ENCODE measurements around the gene SP6. TPM values are rescaled to one million over a fixed set of nuclear protein-coding genes. Genes with fewer than 3 reads are reported as not detected.

SP6 gene
- total RNA-seq, 2 donors from 2014 or later, result 8.7 to 8.8 TPM

DNA sequence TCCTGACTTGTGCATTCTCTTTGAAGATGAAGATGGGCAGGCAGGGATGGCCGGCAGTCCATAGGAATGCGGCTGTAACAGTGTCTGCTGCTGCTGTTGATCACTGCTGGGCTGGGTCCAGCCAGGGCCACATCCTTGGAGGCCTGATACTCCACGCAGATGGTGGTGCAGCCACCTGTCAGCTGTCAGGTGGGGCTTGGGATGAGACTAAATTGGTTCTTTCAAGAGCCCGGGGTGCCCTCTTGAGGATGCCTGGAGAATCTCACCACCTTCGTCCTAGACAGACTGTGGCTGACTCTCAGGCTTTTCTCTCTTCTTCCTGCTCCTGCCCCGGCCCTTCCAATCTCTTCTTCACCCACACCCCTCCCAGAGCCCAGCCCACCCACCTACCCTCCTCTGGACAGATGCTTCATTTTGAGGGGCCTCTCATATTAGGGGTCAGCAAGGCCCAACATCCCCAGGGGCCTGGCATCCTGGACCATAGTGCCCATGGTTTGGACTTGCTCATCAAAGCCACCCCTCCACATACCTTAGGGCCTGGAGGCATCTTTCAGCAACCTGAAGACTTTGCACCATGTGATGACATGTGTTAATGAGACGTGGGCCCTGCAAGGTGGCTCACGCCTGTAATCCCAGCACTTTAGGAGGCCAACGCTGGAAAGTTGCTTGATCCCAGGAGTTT is 48.5 kb downstream of the SP6 start:
- Histone ChIP-seq H3K36me3 (no peaks in the 10 kb centered on the region), H3K27me3 (no peaks in the 10 kb centered on the region), H3K9ac (ENCODE audit: low read depth in 2 of 2, low read length in 2 of 2) (no peak overlapping the region), H3K4me3 (no peak overlapping the region), H3K4me1 (no peaks in the 10 kb centered on the region), H3K27ac (no peak overlapping the region), H3K9me3 (no peaks in the 10 kb centered on the region)
- TF ChIP-seq, protein P1, sequence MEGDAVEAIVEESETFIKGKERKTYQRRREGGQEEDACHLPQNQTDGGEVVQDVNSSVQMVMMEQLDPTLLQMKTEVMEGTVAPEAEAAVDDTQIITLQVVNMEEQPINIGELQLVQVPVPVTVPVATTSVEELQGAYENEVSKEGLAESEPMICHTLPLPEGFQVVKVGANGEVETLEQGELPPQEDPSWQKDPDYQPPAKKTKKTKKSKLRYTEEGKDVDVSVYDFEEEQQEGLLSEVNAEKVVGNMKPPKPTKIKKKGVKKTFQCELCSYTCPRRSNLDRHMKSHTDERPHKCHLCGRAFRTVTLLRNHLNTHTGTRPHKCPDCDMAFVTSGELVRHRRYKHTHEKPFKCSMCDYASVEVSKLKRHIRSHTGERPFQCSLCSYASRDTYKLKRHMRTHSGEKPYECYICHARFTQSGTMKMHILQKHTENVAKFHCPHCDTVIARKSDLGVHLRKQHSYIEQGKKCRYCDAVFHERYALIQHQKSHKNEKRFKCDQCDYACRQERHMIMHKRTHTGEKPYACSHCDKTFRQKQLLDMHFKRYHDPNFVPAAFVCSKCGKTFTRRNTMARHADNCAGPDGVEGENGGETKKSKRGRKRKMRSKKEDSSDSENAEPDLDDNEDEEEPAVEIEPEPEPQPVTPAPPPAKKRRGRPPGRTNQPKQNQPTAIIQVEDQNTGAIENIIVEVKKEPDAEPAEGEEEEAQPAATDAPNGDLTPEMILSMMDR (IDR thresholded peaks at IDR 0.05), result peak; percentile 58
- peak; percentile 55 for DNase-seq
- intact Hi-C loops (cut with DNase I), result loop anchor here (10.0 kb wide), 2 partner anchors 108 to 138 kb away; partner anchors contain the start of gene TBKBP1

DNA sequence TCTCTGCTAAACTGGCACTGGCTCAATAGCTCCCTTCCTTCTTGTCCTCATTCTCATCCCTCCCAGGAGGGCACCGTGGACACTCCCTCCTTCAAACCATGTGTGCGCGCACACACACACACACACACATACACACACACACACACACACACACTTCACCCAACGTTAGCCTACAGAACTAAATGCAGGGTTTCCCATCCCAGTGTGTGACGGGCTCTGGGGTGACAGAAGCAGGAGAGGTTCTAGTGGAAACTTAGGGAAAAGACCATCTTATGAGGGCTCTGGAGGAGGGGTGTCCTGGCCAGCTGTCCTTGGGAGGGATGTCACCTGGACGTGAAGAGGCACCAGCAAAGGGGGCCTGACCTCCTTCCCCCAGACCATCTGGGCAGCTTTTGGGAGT is 49.1 kb downstream of the SP6 start:
- no peak for DNase-seq
- intact Hi-C loops (cut with DNase I), result loop anchor here (10.0 kb wide), 2 partner anchors 107 to 137 kb away; partner anchors contain the start of gene TBKBP1
- Histone ChIP-seq H3K9ac (ENCODE audit: low read depth in 2 of 2, low read length in 2 of 2) (no peak overlapping the region), H3K4me3 (no peak overlapping the region), H3K27me3 (no peaks in the 10 kb centered on the region), H3K36me3 (no peaks in the 10 kb centered on the region), H3K4me1 (no peaks in the 10 kb centered on the region), H3K9me3 (no peaks in the 10 kb centered on the region), H3K27ac (no peak overlapping the region)
- TF ChIP-seq, protein P1 (IDR thresholded peaks at IDR 0.05), result no peak

DNA sequence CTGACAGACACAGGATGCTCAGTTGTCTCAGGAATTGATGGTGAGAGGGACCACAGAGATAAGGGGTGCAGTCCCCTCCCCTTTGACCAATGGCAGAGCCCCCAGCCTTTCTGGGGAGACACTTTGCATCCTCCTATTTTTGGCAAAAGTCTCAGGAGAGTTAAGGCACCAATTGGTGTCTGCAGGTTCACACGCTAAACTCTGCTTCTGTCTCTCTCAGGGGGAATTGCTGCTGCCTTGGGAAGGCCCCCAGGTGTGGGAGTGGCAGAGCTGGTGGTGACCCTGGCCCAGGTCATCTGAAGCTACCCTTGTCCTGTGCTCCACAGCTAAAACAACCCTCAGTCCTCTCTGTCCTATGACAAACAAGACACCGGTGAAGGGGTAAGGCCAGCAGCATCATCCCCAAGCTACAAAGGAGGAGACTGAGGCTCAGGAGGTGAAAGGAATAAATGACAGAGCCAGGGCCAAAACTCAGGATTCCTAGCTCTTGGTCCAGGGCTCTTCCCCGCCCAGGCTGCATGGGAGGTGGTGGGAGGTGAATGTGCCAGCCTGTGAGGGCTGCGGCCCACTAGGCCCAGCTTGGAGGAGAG is 49.7 kb downstream of the SP6 start:
- Histone ChIP-seq H3K36me3 (no peaks in the 10 kb centered on the region), H3K4me1 (no peaks in the 10 kb centered on the region), H3K27me3 (no peaks in the 10 kb centered on the region), H3K9me3 (no peaks in the 10 kb centered on the region), H3K9ac (ENCODE audit: low read depth in 2 of 2, low read length in 2 of 2) (no peak overlapping the region), H3K27ac (no peak overlapping the region), H3K4me3 (no peak overlapping the region)
- no peak for DNase-seq
- intact Hi-C loops (cut with DNase I), result loop anchor here (10.0 kb wide), 2 partner anchors 106 to 136 kb away; partner anchors contain the start of gene TBKBP1
- TF ChIP-seq, protein P1 (IDR thresholded peaks at IDR 0.05), result no peak

DNA sequence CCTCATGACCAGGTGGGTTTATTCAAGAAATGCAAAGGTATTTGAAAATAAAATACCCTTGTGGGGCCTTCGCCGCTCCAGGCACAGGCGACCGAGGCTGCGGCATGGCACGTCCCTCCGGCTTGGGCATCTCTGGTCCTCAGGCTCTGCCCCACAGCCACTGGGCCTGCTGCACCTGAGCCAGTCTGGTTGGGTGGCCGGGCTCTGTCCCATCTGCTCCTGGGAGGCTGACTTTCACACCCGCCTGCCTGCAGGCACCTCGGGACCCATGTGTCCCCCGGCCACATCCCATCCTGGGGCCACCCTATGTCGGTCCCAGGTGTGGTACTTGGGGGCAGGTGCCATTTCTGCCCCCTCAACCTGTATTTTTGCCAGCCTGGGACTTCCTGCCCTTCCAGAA is 50.3 kb downstream of the SP6 start:
- TF ChIP-seq, protein P1 (IDR thresholded peaks at IDR 0.05), result no peak
- Histone ChIP-seq H3K27ac (no peak overlapping the region), H3K36me3 (no peaks in the 10 kb centered on the region), H3K4me1 (no peaks in the 10 kb centered on the region), H3K9me3 (no peaks in the 10 kb centered on the region), H3K9ac (ENCODE audit: low read depth in 2 of 2, low read length in 2 of 2) (no peak overlapping the region), H3K27me3 (no peaks in the 10 kb centered on the region), H3K4me3 (no peak overlapping the region)
- intact Hi-C loops (cut with DNase I), result loop anchor here (10.0 kb wide), 2 partner anchors 106 to 136 kb away; partner anchors contain the start of gene TBKBP1
- no peak for DNase-seq

DNA sequence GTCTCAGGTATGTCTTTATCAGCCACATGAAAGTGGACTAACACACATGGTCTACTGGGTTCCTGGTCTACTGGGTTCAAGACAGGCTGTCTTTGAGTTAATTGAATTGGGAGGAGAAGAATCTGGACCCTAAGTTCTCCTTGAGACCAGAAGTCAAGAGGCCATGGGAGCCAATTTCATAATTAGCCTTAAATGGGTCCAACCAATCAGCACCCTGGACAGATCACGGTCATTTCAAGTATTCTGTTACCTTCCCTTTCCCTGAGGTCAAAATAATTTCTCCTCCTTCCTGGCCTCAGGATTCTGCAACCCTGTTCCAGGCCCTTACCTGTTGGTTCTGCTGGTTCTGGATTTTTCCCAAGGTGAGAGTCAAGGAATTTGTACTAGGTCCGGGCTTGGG is 53.2 kb downstream of the SP6 start:
- Histone ChIP-seq H3K4me1 (no peaks in the 10 kb centered on the region), H3K4me3 (no peak overlapping the region), H3K27me3 (no peaks in the 10 kb centered on the region), H3K9me3 (no peaks in the 10 kb centered on the region), H3K9ac (ENCODE audit: low read depth in 2 of 2, low read length in 2 of 2) (no peak overlapping the region), H3K27ac (no peak overlapping the region), H3K36me3 (no peaks in the 10 kb centered on the region)
- TF ChIP-seq, protein P1 (IDR thresholded peaks at IDR 0.05), result no peak
- DNase-seq, result no peak
- intact Hi-C loops (cut with DNase I), result no loop called here

Other genes with a start within 250 kb of the SP6 start
- gene KPNB1, start 201.2 kb downstream of the SP6 start, total RNA-seq, result 100 to 1,000 TPM; 247 to 356 TPM
- gene TBKBP1, start 157.0 kb downstream of the SP6 start, total RNA-seq, result 1 to 10 TPM; 1.3 to 2.9 TPM
- gene TBX21, start 117.9 kb downstream of the SP6 start, total RNA-seq, result under 1 TPM; 0.40 to 0.49 TPM
- gene OSBPL7, start 29.4 kb downstream of the SP6 start, total RNA-seq, result 10 to 100 TPM; 34.8 to 93.6 TPM
- 10 to 100 TPM; 32.2 to 50.8 TPM for gene MRPL10, start 19.6 kb downstream of the SP6 start, total RNA-seq
- gene LRRC46, start 19.5 kb downstream of the SP6 start, total RNA-seq, result under 1 TPM; 0.20 to 0.21 TPM
- gene SCRN2, start 9.9 kb downstream of the SP6 start, total RNA-seq, result 10 to 100 TPM; 36.8 to 40.0 TPM
- 10 to 100 TPM; 18.1 to 21.6 TPM for gene SP2, start 45.1 kb upstream of the SP6 start, total RNA-seq
- gene PNPO, start 90.4 kb upstream of the SP6 start, total RNA-seq, result 10 to 100 TPM; 18.1 to 70.5 TPM
- gene PRR15L, start 106.7 kb upstream of the SP6 start, total RNA-seq, result 100 to 1,000 TPM; 223 to 259 TPM
- gene CDK5RAP3, start 120.0 kb upstream of the SP6 start, total RNA-seq, result 100 to 1,000 TPM; 131 to 172 TPM
- 1 to 10 TPM; 4.3 to 9.9 TPM for gene COPZ2, start 186.6 kb upstream of the SP6 start, total RNA-seq
- 100 to 1,000 TPM; 158 to 264 TPM for gene NFE2L1, start 197.2 kb upstream of the SP6 start, total RNA-seq